CD4-positive, alpha-beta T cell treated with Interleukin-10 for 1 hour (primary cell): ENCODE data around the gene ZFPM1.

Source experiments
- DNase-seq: peaks from one replicate; pipeline ENCODE4 v3.0.0-alpha.2; 2020

ZFPM1 gene

DNA sequence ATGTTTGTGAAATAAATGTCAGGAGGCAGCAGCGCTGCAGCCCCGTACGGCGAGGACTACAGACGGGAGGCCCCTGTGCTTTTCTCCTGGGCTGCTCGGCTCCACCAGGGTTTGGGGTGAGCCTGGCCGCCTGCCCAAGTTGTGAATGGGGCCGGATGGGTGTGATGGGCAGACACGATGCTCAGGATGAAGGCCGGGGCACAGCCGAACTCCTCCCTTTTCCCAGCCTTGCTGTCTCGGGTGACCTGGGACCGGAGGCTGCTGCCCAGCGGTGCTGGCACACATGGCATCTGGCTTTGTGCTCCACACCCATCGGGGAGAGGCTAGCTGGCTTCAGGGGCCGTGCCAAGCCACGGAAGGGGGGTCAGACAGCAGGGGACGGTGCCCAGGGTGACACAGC, 34.2 kb upstream of the ZFPM1 start:
- no peak for DNase-seq

DNA sequence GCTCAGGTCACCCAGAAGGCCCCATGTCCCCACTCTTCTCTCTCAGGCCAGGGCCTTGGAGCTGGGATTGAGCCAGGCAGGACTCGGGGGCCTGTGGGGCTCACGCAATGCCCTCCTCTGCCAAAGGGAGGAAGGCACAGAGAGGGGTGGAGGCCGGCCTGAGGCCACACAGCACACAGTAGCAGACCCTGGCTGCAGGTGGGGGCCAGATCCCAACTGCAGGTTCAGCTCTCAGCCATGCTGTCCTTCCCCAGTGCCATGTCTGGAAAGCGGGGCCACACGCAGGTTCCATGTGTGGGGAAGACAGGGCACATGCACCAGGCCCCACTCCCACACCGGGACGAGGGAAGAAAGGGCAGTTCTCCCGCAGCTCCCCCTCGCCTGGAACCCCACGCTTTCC, 33.3 kb upstream of the ZFPM1 start:
- no peak for DNase-seq

DNA sequence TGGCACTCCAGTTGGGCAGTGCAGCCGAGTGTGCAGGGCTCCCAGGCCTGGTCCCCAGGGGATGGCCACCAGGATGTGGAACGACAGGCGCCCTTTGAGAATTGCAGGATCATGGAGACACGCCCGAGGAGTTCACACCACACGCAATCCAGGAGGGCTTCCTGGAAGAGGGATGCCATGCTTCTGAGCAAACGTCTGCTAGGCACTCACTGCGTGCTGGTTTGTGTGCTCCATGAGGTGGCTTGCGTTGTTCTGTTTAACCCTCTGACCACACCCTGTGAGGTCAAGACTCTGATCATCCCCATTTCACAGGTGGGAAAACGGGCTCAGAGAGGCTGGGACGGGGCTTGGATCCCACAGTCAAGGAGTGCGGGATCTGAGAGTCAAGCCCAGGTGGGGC, 32.6 kb upstream of the ZFPM1 start:
- DNase-seq = no peak

DNA sequence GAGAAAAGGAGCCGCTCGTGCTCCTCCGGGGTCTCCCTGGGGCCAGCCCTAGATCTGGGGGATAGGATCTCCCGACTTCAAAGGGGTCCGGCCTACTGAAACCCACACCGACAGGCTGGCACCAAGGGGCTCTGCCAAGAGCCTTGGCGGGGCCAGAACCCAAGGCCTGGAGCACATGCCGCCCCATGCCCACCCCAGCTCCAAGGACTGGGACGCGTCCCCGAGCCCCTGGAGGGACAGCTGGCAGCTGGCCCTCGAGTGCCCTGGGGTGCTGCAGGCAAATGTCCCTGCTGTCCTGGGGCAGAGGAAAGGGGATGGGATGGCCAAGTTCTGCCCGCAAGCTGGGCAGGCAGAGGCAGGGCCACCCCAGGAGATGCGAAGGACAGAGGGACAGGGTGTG, 31.8 kb upstream of the ZFPM1 start:
- DNase-seq = no peak

DNA sequence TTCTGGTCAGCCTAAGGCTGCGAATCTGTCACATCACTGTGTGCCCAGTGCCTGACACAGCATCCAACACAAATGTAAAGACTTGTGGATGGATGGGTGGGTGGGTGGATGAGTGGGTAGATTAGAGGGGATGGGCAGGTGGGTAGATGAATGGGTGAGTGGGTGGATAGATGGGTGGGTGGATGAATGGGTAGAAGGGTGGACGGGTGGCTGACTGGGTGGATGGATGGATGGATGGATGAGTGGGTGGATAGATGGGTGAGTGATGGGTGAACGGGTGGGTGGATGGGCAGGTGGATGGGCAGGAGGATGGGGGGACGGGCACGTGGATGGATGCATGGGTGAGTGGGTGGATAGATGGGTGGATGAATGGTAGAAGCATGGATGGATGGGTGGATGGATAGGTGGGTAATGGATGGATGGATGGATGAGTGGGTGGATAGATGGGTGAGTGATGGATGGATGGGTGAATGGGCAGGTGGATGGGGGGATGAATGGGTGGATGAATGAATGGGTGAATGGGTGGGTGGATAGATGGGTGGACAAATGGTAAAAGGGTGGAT, 31.1 kb upstream of the ZFPM1 start:
- DNase-seq = no peak

DNA sequence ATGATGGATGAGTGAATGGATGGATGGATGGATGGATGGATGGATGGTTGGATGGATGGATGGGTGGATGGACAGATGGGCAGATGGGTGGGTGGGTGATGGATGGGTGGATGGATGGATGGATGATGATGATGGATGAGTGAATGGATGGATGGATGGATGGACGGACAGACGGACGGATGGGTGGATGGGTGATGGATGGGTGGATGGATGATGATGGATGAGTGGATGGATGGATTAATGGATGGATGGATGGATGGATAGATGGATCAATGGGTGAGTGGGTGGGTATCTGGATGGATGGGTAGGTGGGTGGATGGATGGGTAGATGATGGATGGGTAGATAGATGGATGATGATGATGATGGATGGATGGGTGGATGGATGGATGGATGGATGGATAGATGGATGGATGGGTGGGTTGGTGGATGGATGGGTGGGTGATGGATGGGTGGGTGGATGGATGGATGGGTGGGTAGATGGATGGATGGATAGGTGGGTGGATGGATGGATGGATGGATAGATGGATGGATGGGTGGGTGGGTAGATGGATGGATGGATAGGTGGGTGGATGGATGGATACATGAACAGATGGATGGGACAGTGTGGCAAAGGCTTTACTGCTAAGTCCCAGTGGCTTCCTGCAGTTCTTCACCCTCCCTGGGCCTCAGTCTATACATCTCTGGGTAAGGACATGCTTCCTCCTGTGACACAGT, 30.2 kb upstream of the ZFPM1 start:
- no peak for DNase-seq

DNA sequence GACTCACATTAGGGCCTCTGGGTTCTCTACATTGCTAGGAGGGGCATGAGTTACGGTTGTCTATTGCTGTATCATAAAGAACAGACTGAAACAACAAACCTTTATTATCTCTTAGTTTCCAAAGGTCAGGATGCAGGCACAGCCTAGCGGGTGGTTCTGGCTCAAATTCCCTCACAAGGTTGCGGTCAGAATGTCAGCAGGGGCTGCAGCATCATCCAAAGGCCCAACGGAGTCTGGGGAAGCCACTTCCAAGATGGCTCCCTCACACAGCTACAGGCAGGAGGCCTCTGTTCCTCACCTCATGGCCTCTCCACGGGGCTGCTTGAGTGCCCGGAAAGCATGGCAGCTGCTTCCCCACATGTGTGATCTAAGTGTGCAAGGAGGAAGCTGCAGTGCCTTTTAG, 29.6 kb upstream of the ZFPM1 start:
- DNase-seq = no peak

DNA sequence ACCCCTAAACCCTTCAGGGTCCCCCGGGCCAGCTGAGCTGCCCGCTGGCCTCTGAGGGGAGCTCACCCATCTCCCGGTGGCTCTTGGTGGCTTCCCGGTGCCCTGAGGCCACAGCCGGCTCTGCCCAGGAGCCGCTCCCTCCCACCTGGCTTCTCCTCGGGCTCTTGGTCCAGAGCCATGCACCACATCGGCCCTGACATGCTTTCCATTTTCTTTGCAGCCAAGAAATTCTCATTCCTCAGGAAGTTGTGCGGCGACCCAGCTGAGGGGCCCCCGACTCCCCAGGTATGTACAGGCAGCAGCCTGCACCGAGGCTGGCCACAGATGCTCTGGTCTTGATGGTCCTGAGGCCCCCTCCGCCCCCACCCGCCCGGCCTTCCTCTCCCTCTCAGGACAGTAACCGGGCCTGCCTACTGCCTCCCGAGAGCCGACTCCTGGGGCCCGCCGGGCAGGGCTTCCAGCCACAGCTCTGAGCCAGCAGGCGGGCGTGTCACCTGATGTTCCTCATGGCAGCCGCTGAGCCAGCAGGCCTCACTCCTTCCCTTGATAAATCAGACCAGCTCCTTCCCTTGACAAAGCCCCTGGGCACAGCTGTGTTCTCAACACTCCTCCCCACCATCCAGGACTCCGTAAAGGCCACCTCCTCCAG, 28.4 kb upstream of the ZFPM1 start:
- DNase-seq = no peak

DNA sequence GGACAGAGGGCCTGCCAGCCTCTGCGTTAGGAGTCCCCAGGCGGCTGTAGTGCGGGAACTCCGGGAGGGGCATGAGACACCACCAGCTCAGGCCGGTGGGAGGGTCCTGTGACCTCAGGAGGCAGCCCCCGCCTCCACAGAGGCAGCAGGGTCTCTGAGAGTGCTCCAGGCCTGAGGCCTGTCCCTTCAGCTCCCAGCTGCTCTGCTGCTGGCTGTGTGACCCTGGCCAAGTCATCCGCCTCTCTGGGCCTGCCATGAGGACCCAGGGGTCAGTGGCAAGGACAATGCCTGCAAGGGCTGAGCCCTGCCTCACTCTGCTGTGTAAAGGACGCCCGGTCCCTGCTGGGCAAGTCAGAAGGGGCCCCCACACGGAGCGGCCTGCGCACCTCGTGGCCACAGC, 27.1 kb upstream of the ZFPM1 start:
- DNase-seq = no peak

DNA sequence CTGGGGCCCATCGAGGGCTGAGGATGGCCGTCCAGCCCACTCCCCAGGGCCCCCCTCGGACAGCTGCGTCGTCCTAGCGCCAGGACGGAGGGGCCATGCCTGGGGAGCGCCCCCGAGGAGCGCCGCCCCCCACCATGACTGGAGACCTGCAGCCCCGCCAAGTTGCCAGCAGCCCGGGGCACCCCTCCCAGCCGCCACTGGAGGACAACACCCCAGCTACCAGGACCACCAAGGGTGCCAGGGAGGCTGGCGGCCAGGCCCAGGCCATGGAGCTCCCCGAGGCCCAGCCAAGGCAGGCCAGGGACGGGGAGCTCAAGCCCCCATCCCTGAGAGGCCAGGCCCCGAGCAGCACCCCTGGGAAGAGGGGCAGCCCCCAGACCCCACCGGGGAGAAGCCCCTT, 25.7 kb upstream of the ZFPM1 start:
- DNase-seq = no peak

DNA sequence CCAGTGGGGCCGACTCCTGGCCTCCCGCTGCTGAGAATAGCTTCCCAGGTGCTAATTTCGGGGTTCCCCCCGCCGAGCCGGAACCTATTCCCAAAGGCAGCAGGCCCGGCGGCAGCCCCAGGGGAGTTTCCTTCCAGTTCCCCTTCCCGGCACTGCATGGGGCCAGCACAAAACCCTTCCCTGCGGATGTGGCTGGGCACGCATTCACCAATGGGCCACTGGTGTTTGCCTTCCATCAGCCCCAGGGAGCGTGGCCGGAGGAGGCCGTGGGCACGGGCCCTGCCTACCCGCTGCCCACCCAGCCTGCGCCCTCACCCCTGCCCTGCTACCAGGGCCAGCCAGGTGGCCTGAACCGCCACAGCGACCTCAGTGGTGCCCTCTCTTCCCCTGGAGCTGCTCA, 24.9 kb upstream of the ZFPM1 start:
- no peak for DNase-seq

DNA sequence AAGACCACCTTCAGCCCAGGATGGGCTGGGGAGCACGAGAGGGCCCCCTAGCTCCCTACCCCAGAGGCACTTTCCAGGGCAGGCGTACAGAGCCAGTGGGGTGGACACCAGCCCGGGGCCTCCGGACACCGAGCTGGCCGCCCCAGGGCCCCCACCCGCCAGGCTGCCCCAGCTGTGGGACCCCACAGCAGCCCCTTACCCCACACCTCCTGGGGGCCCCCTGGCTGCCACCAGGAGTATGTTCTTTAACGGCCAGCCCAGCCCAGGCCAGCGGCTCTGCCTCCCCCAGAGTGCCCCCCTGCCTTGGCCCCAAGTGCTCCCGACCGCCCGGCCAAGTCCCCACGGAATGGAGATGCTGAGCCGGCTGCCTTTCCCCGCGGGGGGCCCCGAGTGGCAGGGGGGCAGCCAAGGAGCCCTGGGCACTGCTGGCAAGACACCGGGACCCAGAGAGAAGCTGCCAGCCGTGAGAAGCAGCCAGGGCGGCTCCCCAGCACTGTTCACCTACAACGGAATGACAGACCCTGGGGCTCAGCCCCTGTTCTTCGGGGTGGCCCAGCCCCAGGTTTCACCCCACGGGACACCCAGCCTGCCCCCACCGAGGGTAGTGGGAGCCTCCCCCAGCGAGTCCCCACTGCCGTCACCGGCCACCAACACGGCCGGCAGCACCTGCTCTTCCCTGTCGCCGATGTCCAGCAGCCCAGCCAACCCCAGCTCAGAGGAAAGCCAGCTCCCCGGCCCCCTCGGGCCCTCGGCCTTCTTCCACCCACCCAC, 24.3 kb upstream of the ZFPM1 start:
- no peak for DNase-seq

DNA sequence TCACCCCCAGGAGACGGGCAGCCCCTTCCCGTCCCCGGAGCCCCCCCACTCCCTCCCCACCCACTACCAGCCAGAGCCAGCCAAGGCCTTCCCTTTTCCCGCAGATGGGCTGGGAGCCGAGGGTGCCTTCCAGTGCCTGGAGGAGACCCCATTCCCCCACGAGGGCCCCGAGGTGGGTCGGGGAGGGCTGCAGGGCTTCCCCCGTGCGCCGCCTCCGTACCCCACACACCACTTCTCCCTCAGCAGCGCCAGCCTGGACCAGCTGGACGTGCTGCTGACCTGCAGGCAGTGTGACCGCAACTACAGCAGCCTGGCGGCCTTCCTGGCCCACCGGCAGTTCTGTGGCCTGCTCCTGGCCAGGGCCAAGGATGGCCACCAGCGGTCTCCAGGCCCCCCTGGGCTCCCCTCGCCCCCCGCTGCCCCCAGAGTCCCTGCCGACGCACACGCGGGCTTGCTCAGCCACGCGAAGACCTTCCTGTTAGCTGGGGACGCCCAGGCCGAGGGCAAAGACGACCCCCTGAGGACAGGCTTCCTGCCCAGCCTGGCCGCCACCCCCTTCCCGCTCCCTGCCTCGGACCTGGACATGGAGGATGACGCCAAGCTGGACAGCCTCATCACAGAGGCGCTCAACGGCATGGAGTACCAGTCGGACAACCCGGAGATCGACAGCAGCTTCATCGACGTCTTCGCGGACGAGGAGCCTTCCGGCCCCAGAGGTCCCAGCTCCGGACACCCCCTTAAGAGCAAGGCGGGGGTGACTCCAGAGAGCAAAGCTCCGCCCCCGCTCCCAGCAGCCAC, 23.5 kb upstream of the ZFPM1 start:
- DNase-seq = no peak

DNA sequence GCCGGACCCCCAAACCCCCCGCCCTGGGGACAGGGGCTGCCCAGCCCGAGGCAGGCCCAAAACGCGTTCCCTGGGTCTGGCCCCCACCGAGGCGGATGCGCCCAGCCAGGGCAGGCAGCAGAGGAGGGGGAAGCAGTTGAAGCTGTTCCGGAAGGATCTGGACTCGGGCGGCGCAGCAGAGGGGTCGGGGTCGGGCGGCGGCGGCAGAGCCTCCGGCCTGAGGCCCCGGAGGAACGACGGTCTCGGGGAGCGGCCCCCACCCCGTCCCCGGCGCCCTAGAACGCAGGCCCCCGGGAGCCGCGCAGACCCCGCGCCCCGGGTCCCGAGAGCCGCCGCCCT, 22.9 kb upstream of the ZFPM1 start:
- no peak for DNase-seq

DNA sequence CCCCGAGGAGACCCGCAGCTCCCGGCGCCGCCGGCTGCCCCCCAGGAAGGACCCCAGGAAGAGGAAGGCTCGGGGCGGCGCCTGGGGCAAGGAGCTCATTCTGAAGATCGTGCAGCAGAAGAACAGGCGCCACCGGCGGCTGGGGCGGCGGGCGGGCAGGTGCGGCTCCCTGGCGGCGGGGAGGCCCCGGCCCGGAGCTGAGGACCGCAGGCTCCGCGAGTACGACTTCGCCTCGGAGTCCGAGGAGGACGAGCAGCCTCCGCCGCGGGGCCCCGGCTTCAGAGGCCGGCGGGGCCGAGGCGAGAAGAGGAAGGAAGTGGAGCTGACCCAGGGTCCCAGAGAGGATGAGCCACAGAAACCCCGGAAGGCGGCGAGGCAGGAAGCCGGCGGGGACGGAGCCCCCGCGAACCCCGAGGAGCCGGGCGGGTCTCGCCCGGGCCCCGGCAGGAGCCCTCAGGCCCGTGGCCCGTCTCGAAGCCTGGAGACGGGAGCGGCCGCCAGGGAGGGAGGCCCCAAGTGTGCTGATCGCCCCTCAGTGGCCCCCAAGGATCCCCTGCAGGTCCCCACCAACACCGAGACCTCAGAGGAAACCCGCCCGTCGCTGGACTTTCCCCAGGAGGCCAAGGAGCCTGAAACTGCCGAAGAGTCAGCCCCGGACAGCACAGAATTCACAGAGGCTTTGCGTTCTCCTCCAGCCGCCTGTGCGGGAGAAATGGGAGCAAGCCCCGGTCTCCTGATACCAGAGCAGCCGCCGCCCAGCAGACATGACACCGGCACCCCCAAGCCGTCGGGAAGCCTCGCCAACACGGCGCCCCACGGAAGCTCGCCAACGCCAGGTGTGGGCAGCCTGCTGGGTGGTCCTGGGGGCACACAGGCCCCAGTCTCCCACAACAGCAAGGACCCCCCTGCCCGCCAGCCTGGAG, 22.3 kb upstream of the ZFPM1 start:
- DNase-seq = peak; percentile 34

DNA sequence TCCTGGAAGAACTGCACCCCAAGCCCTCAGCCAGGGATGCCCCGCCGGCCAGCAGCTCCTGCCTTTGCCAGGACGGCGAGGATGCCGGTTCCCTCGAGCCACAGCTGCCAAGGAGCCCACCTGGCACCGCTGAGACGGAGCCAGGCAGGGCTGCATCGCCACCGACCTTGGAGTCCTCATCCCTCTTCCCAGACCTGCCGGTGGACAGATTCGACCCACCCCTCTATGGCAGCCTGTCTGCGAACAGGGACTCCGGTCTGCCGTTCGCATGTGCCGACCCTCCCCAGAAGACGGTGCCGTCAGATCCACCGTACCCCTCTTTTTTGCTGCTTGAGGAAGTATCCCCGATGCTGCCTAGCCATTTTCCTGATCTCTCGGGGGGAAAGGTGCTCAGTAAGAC, 21.4 kb upstream of the ZFPM1 start:
- no peak for DNase-seq

DNA sequence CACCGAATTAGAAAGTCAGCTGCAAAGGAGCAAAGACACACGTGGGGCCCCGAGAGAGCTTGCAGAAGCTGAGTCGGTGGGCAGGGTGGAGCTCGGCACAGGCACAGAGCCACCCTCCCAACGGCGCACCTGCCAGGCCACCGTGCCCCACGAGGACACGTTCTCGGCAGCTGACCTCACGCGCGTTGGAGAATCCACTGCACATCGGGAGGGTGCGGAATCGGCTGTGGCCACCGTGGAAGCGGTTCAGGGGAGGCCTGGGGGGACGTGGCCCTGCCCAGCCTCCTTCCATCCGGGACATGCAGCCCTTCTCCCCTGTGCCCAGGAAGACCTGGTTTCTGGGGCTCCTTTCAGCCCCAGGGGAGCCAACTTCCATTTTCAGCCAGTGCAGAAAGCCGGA, 20.9 kb upstream of the ZFPM1 start:
- DNase-seq = no peak

DNA sequence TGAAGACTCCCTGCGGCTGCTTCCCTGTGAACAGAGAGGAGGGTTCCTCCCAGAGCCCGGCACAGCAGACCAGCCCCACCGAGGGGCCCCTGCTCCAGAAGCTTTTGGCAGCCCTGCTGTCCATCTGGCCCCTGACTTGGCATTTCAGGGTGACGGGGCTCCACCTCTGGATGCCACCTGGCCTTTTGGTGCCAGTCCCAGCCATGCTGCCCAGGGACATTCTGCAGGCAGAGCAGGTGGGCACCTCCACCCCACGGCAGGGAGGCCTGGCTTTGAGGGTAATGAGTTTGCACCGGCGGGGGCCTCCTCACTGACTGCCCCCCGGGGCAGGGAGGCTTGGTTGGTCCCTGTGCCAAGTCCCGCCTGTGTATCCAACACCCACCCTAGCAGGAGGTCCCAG, 20.3 kb upstream of the ZFPM1 start:
- DNase-seq = no peak

DNA sequence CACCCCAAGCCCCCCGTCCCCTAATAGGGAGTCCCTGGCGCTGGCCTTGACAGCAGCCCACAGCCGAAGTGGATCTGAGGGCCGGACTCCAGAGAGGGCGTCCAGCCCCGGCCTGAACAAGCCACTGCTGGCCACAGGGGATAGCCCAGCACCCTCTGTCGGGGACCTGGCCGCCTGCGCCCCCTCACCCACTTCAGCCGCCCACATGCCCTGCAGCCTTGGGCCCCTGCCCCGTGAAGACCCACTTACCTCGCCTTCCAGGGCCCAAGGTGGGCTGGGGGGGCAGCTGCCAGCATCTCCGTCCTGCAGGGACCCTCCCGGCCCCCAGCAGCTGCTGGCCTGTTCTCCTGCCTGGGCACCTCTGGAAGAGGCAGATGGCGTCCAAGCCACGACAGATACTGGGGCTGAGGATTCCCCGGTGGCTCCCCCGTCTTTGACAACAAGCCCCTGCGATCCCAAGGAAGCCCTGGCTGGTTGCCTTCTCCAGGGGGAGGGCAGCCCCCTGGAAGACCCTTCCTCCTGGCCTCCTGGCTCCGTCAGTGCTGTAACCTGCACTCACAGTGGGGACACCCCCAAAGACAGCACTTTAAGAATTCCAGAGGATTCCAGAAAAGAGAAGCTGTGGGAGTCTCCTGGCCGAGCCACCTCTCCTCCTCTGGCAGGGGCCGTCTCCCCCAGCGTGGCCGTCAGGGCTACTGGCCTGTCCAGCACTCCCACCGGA, 19.3 kb upstream of the ZFPM1 start:
- DNase-seq = no peak

DNA sequence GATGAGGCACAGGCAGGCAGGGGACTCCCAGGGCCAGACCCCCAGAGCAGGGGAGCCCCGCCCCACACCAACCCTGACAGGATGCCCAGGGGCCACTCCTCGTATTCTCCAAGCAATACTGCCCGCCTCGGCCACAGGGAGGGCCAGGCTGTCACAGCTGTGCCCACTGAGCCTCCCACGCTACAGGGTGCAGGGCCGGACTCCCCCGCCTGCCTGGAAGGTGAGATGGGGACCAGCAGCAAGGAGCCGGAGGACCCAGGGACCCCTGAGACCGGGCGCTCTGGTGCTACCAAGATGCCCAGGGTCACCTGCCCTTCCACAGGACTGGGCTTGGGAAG, 18.8 kb upstream of the ZFPM1 start:
- no peak for DNase-seq

DNA sequence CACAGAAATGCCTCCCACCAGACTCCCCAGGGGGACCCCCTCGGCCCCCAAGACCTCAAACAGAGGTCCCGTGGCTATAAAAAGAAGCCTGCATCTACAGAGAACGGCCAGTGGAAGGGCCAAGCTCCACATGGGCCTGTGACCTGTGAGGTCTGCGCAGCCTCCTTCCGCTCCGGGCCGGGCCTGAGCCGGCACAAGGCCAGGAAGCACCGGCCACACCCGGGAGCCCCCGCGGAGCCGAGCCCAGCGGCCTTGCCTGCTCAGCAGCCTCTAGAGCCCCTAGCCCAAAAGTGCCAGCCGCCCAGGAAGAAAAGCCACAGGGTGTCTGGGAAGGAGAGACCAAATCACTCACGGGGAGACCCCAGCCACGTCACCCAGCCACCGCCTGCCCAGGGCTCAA, 18.3 kb upstream of the ZFPM1 start:
- DNase-seq = no peak
